Hepatocyte (in vitro differentiated cells): ENCODE data around the gene IKZF2.

ENCODE experiments used
- EZH2phosphoT487 ChIP-seq: fragments of 200-600 bp; sonication (generic); IDR thresholded peaks from one replicate; pipeline ENCODE4 v1.6.1; 2018; ENCODE audit warnings: antibody characterized with exemption, mild to moderate bottlenecking, low read depth, moderate library complexity; ENCODE audit not compliant: unreplicated experiment, severe bottlenecking
- TF ChIP-seq, protein P1 (sequence below): fragments of 200-600 bp; sonication (generic); IDR thresholded peaks from 2 replicates; pipeline ENCODE4 v1.5.1; 2016; ENCODE audit warnings: antibody characterized with exemption, mild to moderate bottlenecking; ENCODE audit not compliant: poor library complexity

DNA sequence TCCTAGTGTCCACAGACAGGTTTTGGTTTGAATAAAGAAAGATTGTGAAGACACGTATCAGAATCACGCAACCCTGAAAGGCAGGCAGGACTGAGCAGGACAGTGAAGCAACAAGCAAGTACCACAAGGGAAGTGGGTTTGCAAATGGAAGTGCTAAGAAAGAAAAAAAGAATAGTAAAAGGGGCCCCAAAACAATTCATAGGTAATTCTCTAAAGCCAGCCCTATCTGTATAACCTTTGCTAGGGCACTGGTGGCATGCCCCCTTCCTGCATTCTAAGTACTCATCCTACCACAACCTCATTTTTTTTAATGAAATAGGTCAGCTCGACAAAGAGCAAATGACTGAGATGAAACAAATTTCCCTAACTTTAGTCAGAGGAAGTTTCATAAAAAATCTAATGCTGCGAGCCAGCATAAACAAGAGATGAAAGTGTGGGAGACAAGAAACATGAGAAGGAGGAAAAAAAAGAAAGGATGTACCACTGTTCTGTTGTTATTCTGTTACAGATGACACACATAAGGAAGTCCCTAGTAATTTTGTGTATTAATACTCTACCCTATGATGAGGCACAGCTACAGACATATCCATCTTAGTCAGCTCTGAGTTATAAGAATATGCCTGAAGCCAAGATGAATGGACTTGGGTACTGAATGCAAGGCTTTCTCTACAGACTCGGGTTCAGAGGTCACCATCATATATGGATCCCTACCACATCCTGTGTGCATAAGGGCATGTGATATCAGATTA, 32.2 kb downstream of the IKZF2 start:
- TF ChIP-seq, protein P1, sequence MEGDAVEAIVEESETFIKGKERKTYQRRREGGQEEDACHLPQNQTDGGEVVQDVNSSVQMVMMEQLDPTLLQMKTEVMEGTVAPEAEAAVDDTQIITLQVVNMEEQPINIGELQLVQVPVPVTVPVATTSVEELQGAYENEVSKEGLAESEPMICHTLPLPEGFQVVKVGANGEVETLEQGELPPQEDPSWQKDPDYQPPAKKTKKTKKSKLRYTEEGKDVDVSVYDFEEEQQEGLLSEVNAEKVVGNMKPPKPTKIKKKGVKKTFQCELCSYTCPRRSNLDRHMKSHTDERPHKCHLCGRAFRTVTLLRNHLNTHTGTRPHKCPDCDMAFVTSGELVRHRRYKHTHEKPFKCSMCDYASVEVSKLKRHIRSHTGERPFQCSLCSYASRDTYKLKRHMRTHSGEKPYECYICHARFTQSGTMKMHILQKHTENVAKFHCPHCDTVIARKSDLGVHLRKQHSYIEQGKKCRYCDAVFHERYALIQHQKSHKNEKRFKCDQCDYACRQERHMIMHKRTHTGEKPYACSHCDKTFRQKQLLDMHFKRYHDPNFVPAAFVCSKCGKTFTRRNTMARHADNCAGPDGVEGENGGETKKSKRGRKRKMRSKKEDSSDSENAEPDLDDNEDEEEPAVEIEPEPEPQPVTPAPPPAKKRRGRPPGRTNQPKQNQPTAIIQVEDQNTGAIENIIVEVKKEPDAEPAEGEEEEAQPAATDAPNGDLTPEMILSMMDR = no peak
- TF ChIP-seq EZH2phosphoT487 = no peak
